Measurements from ENCODE around the gene PPP2R2C. TPM values are rescaled to one million over a fixed set of nuclear protein-coding genes. Genes with fewer than 3 reads are reported as not detected.

Gene PPP2R2C
- total and polyA plus RNA-seq, 2 experiments from 2014 or later, result 1.3 to 9.2 TPM

GRCh38 chr4:6441202-6441582 is 31.2 kb downstream of the PPP2R2C start (continued):
- TF ChIP-seq ETS1 (IDR thresholded peaks at IDR 0.05), result no peak
- TF ChIP-seq EZH2 (IDR thresholded peaks at IDR 0.05; ENCODE audit: low read depth, unreplicated experiment), result no peak

- Histone ChIP-seq H4K20me1 (replicated peaks; ENCODE audit: insufficient read depth) (no peaks in the 10 kb centered on the region), H3K4me3 (no peak overlapping the region), H3K36me3 (ENCODE audit: insufficient read depth) (no peaks in the 10 kb centered on the region), H2AFZ (no peak overlapping the region), H3K79me2 (replicated peaks; ENCODE audit: insufficient read depth) (no peaks in the 10 kb centered on the region), H3K4me1 (ENCODE audit: insufficient read depth) (no peaks in the 10 kb centered on the region), H3K4me2 (no peak overlapping the region), H3F3A (replicated peaks; ENCODE audit: low read depth) (no peaks in the 10 kb centered on the region), H3K27ac (ENCODE audit: low read depth) (no peak overlapping the region), H3K27me3 (ENCODE audit: insufficient read depth) (no peaks in the 10 kb centered on the region), H3K9me2 (ENCODE audit: insufficient read depth) (no peaks in the 10 kb centered on the region)
- Mint-ChIP-seq H3K9me3 (peaks cover 3% of the 10 kb centered on the region; the same call in 2 of the 3 replicates), H3K27ac (no peak overlapping the region), H3K4me1 (no peaks in the 10 kb centered on the region), H3K27me3 (ENCODE audit: insufficient read depth, low read depth, poor library complexity) (peaks cover 2% of the 10 kb centered on the region), H3K36me3 (ENCODE audit: low read depth) (no peaks in the 10 kb centered on the region), H3K4me3 (no peak overlapping the region)
- ATAC-seq, result no peak
- DNase-seq (ENCODE audit: low spot score), result no peak
- no peak for TF ChIP-seq CREB1 (CRISPR knock-in tag; IDR thresholded peaks at IDR 0.05; ENCODE audit: low read depth)
- no peak for TF ChIP-seq ETS1 (IDR thresholded peaks at IDR 0.05)
- TF ChIP-seq EZH2 (IDR thresholded peaks at IDR 0.05; ENCODE audit: low read depth, unreplicated experiment), result no peak
- TF ChIP-seq STAT1 (IDR thresholded peaks at IDR 0.05; ENCODE audit: unreplicated experiment), result no peak
- TF ChIP-seq NANOG (IDR thresholded peaks at IDR 0.05; ENCODE audit: borderline replicate concordance), result no peak
- TF ChIP-seq, protein P1, sequence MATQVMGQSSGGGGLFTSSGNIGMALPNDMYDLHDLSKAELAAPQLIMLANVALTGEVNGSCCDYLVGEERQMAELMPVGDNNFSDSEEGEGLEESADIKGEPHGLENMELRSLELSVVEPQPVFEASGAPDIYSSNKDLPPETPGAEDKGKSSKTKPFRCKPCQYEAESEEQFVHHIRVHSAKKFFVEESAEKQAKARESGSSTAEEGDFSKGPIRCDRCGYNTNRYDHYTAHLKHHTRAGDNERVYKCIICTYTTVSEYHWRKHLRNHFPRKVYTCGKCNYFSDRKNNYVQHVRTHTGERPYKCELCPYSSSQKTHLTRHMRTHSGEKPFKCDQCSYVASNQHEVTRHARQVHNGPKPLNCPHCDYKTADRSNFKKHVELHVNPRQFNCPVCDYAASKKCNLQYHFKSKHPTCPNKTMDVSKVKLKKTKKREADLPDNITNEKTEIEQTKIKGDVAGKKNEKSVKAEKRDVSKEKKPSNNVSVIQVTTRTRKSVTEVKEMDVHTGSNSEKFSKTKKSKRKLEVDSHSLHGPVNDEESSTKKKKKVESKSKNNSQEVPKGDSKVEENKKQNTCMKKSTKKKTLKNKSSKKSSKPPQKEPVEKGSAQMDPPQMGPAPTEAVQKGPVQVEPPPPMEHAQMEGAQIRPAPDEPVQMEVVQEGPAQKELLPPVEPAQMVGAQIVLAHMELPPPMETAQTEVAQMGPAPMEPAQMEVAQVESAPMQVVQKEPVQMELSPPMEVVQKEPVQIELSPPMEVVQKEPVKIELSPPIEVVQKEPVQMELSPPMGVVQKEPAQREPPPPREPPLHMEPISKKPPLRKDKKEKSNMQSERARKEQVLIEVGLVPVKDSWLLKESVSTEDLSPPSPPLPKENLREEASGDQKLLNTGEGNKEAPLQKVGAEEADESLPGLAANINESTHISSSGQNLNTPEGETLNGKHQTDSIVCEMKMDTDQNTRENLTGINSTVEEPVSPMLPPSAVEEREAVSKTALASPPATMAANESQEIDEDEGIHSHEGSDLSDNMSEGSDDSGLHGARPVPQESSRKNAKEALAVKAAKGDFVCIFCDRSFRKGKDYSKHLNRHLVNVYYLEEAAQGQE (IDR thresholded peaks at IDR 0.05; ENCODE audit: unreplicated experiment), result no peak
- TF ChIP-seq ZNF462 (CRISPR knock-in tag; IDR thresholded peaks at IDR 0.05), result no peak
- TF ChIP-seq JUNB (IDR thresholded peaks at IDR 0.05; ENCODE audit: unreplicated experiment), result no peak
- TF ChIP-seq CTCF (conservative IDR thresholded peaks at IDR 0.05; ENCODE audit: low read depth in 2 of 2), result no peak
- no peak for TF ChIP-seq POLR2AphosphoS5 (IDR thresholded peaks at IDR 0.05; ENCODE audit: low read depth)
Measured at GRCh38 chr4:6440506-6441201, 31.8 kb downstream of the PPP2R2C start.

All from GM23338 (cell line).